HuH-7 (cell line): Measurements from ENCODE around the gene CAVIN1.
"Not testable (repeated sequence)": the region's sequence is repeated elsewhere in the genome, so short reads cannot be mapped to it uniquely, and the experiment has no call there.

Experiments
- DNase-seq: peaks from one replicate; pipeline ENCODE4 v3.0.0; 2011; ENCODE audit warnings: low spot score

The CAVIN1 gene, protein sequence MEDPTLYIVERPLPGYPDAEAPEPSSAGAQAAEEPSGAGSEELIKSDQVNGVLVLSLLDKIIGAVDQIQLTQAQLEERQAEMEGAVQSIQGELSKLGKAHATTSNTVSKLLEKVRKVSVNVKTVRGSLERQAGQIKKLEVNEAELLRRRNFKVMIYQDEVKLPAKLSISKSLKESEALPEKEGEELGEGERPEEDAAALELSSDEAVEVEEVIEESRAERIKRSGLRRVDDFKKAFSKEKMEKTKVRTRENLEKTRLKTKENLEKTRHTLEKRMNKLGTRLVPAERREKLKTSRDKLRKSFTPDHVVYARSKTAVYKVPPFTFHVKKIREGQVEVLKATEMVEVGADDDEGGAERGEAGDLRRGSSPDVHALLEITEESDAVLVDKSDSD

DNA sequence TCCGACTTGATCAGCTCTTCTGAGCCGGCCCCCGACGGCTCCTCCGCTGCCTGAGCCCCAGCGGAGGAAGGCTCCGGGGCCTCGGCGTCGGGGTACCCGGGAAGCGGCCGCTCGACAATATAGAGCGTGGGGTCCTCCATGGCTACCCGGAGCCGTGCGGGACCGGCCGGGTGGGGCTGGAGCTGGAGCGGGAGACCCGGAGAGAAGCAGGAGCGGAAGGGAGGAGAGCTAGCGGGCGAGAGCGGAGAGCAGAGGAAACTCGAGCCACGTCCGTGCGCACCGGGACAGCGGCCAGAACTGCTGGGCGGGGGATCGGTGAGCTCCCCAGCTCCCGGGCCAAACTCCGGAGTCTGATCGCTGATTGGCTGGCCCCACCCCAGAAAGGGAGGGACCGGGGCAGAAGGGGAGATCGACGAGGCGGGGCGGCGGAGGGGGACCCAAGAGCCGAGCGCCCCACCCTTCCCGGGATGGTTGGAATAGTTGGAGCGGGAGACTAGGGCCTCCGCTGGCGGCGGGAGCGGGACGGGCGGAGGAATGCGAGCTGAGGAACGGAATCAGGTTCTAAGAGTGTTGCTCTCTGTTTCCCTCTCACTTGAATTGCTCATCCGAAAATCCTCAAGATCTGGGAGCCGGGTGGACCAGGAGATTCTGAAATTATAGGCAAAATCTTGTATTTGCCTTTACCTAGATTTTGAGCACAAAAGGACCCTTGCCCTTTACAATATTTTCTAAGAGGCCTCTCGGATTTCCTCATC lies at the start of gene CAVIN1:
TSS of gene CAVIN1 (minus strand) at position 299 of the 755 bp plus-strand sequence. CDS start at position 140, 159 bp downstream.
- peak; percentile 95 for DNase-seq

DNA sequence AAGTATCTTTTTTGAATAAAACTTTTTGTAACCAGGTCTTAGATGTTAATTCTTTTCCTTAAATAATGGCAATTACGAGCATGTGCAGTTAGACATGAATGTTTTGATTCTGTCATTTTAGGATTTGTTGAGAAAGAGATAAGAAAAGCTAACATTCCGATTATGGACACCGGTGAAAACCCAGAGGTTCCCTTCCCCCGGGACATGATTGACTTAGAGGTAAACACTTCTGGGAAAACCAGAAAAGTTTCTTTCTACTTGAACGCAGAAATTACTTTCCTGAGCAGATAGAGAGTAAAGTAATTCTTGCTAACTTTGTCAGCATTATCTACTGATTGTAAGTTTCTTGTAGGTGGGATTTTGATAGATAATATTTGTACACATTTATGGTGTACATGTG lies 44.8 kb upstream of the CAVIN1 start:
- no peak for DNase-seq

DNA sequence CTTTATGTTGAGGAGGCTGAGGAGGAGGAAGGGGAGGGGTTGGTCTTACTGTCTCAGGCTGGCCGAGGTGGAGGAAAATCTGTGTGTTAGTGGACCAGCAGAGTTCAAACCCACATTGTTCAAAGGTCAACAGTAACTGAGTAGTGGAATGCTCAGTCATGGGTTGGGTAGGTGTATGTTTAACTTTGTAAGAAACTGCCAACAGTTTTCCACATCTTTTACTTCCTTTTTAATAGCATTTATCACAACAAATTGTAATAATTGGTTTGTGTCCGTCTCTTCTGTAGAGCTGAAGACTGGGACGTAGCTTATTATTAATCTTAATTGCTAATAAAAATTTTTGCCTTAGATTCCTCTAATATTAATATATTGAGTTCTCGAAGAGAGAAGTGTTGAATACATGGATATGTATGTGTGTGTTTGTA lies 40.9 kb upstream of the CAVIN1 start:
- DNase-seq = peak; percentile 56

DNA sequence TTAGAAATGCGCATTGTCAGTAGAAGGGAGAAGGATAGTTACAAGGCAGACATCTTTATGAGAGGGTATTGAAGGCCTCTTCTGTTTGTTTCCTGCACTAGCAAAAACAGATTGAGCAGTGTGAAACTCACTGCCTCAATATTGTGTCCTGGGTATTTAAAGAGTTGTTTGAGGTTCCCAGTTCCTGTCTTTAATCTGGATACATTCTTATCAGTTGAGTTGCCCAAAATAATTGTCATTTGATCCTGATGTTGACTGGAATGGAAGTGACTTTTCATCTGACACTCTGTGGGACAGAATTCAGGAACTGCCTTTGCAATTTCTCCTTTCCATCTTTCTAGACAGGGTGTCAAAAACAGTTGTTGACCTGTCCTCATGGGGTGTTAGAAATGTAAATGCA lies 37.3 kb upstream of the CAVIN1 start:
- no peak for DNase-seq

DNA sequence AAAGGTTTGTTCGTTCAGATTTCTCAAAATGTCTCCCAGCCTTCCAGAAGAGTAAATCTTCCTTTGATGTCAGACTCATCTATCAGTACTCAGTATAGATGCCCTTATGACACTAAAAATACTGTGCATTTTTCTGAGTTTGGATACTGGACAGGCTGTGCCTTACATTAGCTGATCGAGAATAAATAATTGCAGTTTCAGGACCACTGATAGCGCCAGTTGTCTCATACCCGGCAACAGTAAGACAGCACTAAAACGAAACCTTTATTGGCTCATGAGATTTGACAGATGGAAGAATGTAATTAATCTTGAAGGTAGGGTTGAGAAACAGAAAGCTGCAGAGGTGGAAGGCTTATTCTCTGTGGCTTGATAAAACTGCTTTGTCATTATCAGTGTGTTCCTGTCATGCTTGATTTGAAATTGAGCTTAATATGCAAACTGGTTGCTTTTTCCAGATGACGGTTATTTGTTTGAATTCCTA lies 36.8 kb upstream of the CAVIN1 start:
- no peak for DNase-seq

DNA sequence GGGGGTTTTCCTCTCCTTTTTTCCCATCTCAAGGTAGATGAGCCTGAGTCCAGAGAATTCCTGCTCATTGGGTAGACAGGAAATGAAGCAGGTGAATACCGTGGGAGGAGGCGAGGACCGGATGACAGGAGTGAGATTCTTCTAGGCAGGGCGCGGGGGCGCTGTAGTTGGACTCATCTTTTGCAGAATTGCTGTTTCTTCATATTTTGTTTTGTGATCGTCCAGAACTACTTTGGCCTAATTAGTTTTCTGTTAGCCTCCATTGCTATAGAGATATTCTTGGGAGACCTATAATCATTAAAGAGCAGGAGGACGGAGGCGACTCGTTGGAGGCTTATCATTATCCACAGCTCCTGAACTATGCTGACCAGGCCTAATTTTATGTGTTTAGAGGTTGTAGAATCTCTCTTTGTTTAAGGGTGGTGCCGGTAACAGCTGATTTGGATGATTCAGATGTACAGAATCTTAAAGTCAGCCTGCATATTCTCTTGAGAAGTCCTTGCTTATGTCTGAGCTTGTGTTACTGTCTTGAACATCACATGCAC lies 36.3 kb upstream of the CAVIN1 start:
- DNase-seq = peak; percentile 49

DNA sequence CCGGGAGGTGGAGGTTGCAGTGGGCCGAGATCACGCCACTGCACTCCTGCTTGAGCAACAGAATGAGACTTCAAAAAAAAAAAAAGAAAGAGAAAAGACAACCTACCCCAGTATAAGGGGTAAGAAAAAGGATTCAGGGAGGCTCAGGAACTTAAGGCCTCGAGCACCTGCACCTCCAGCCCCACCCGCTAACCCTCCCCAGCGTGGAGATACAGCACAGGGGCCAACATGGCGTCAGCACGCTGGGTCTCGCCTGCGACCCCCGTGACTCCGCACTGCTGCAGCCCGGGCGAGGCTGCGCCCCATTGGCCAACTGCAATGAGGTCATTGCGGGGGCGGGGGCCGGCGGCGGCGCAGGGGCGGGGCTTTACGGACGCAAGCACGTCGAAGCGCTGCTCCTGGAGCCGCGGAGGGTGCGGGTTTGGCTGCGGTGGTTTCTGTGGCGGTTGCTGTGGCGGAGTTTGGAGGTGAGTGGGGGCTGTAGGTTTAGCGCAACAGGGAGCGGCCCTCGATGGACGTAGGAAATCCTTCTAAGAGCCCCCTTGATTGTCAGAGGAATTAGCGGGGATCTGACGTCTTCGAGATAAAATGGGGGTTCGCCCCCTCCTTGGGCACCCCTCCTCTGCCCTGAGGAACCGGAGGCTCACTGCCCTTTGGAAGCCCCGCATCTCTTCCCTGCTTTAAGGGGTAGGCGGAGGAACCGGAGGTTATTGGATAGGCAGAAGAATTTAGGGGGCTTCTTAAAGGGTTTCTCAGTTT lies 35.6 kb upstream of the CAVIN1 start, which contains the start of gene ATP6V0A1:
TSS of gene ATP6V0A1 (plus strand) at position 382 of the 759 bp plus-strand sequence. CDS start 2,017 bp downstream, outside the sequence.
- DNase-seq = peak; percentile 98

DNA sequence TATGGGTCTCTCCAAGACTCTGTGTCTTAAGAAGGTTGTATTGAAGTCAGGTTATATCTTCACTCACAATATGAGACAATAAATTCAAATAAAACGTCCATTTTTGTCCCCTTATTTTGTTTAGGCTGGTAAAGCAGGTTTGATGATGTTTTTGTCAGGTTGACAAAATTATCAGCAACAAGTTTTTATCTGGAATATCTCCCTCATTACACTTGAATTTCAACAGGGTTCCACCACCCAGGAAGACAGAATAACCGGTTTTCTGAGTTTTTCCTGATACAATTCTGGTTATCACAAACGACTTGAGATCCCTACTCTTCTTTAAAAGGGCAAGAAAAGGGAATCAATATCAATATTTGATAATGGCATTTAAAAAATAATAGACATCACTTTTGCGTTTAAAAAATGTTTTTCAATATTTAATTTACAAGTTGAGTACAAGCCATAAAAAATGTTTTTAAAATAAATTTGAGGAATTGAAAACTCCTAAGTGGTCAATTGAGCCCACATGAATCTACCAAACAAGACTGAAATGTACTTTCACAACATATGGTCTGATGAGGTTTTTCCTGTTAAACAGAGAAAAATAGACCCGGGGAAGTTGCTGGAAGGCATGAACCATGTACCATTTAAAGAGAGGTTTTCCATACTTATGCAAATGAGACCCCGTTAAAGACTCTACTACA lies 34.2 kb upstream of the CAVIN1 start:
- DNase-seq = no peak

DNA sequence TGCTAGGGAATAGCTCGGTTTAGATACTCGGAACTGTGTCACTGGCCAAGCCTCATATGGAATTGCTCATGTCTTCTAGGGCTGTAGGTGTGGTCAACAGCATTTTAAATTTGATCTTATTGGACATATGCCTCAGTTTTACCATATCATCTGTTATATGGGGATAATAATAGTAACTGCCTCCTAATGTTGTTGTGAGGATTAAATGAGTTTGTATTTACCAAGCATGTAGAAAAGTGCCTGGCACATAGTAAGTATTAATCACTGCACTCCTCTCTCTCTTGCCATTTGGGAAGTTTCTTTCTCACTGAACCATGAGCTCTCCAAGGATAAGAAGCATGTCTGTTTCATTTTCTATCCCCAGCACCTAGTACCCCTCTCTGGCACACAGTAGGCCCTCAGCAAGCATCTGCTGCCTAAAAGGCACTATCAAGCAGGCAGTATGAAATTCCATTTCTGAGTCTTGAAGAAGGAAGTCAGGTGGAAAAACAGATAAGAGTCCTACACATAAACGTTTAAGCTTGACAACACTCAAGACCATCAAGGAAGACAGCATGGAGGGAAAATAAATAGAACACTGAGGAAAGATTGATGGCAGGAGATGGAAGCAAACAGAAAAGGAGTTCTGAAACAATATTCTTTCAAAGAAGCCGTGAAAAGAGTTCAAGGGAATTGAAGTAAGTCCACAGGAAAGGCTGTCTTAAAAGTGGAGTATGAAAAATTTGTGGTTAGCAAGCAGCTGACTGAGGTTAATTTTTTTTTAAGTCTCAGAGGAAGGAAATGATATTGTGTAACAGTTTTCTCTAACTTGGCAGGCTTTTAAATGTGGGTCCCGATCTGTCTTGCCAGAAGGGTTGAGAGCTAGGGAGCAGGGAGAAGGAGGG lies 33.4 kb upstream of the CAVIN1 start:
- no peak for DNase-seq

DNA sequence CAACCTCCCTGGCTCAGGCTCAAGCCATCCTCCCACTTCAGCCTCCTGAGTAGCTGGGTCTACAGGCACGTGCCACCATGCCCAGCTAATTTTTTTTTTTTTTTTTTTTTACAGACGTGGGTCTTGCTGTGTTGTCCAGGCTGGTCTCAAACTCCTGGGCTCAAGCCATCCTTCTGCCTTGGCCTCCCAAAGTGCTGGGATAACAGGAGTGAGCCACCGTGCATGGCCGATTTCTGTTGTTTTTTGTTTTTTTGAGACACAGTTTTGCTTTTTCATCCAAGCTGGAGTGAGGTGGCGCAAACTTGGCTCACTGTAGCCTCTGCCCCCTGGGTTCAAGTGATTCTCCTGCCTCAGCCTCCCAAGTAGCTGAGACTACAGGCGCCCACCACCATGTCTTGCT lies 31.9 kb upstream of the CAVIN1 start:
- DNase-seq = not testable (repeated sequence)

DNA sequence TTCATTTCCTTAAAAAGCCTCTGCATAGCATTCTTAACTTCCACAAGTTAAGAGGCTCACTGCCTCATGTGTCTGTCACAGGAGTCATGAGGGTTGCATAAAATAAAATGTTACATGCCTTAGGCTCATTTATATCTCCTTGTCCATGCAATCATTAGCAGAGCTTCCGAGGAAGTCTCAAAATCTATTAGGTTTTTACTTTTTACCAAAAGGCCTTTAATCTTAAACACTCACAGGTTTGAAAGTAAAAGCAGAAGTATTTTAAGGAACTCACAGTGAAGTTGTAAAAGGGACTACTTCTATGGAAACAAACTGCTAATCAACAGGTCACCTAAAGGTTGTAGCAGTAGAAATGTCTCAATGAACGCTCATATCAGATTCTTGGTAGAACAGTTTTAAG lies 30.4 kb upstream of the CAVIN1 start:
- DNase-seq = no peak

DNA sequence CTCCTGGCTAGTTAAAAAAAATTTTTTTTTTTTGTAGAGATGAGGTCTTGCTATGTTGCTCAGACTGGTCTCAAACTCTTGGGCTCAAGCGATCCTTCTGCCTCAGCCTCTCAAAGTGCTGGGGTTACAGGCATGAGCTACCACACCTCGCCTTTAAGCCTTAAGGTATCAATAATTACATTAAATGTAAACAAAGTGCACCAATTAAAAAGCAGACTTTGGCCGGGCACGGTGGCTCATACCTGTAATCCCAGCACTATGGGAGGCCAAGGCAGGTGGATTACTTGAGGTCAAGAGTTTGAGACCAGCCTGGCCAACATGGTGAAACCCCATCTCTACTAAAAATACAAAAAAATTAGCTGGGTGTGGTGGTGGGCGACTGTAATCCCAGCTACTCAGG lies 28.2 kb upstream of the CAVIN1 start:
- not testable (repeated sequence) for DNase-seq

DNA sequence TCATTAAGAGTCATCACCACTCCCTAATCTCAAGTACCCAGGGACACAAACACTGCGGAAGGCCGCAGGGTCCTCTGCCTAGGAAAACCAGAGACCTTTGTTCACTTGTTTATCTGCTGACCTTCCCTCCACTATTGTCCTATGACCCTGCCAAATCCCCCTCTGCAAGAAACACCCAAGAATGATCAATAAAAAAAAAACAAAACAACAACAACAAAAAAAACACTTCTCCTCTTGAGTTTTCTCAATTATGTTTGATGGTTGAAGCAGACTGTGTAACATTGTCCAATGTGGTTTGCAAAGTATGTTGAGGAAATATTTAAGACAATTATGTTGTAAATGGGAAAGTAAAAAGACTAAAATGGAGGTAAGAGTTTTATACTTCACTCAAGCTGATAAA lies 26.8 kb upstream of the CAVIN1 start:
- not testable (repeated sequence) for DNase-seq

DNA sequence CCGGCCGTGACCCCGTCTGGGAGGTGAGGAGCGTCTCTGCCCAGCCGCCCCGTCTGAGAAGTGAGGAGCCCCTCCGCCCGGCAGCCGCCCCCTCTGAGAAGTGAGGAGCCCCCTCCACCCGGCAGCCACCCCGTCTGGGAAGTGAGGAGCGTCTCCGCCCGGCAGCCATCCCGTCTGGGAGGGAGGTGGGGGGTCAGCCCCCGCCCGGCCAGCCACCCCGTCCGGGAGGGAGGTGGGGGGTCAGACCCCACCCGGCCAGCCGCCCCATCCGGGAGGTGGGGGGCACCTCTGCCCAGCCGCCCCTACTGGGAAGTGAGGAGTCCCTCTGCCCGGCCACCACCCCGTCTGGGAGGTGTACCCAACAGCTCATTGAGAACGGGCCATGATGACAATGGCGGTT lies 26.1 kb upstream of the CAVIN1 start:
- DNase-seq = not testable (repeated sequence)

DNA sequence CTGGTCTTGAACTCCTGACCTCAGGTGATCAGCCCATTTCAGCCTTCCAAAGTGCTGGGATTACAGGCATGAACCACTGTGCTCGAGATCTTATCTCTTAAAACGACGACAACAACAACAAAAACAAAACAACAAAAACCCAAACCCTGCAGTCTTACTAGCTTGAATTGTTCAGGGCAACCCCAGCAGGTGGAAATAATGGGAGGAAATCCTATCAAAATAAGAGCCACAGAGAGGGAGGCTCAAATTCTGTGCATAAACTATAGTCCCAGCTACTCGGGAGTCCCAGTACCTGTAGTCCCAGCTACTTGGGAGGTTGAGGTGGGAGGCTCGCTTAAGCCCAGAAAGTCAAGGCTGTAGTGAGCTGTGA lies 19.1 kb upstream of the CAVIN1 start:
- no peak for DNase-seq

DNA sequence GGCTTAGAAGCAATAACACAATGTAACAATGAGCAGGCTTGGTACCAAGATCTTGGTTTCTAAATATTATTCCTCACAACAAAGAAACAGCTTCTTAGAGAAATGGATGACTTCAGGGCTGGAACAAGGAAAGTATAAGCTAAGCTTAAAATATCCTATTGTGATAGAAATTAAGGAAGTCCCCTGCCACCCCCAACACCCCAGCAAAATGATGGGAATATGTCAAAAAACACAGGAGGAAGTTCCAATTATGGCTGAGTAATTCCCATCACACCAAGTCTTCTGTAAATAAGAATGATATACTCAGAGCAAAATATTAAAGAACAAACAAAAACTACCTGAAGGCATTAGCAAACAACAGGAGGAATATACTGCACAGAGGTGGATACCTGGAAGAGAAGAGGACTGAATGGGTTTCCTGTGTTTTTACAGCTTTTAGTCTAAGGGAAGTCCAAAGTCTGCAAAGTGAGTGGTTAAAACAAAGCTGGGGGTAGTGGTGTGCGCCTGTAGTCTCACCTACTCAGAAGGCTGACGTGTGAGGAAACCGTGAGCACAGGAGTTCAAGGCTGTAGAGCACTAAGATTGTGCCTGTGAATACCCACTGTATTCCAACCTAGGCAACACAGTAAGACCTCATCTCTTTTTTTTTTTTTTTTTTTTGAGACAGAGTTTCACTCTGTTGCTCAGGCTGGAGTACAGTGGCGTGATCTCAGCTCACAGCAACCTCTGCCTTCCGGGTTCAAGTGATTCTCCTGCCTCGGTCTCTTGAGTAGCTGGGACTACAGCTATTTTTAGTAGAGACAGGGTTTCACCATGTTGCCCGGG lies 18.5 kb upstream of the CAVIN1 start:
- DNase-seq = no peak

DNA sequence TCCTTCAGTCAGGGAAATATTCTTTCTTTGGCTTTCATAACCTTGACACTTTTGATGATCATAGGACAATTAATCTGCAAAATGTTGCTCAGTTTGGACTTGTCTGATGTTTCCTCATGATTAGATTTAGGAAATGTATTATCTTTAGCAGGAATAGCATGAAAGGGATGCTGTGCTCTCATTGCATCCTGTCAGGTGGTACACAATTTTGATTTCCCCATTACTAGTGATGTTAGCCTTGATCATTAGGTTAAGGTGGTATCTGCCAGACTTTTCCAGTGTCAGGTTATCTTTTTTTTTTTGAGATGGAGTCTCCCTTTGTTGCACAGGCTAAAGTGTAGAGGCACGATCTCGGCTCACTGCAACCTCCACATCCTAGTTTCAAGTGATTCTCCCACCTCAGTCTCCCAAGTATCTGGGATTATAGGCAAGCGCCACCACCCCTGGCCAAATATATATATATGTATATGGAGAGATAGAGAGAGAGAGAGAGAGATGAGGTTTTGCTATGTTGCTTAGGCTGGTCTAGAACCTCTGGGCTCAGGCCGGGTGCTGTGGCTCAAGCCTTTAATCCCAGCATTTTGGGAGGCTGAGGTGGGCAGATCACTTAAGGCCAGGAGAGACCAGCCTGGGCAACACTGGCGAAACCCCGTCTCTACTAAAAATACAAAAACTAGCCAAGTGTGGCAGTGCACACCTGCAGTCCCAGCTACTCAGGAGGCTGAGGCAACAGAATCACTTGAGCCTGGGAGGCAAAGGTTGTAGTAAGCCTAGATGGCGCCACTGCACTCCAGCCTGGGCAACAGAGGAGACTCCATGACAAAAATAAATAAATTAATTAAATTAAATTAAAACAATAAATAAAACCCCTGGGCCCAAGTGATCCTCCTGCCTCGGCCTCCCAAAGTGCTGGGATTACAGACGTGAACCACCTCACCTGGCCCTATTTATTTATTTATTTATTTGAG lies 15.8 kb upstream of the CAVIN1 start:
- no peak for DNase-seq

DNA sequence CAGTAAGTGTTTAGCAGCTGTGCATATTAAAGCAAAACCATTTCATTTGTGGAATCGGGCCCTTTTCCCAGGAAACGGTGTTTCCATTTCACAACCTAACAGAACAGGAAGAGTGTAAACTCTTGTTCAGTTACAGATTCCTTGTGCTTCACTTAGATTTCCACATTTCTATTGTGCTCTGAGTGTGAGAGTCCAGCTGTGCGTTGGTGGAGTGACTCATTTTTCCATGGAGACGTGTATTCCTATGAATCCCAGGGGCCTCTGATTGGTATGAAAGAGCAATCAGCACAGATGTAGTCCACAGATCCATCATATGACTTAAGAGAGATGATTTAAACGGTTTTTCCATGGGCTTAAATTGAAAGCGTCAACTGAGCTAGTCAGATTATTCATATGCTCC lies 13.3 kb upstream of the CAVIN1 start:
- DNase-seq = no peak
